Body of pancreas (tissue), 4 donors: ENCODE results near the gene ABCC6.

Experiments
- POLR2A ChIP-seq, 3 donors: fragments of 450-650 bp; IDR thresholded peaks; one replicate each; pipeline ENCODE4 v1.6.1; 2016; ENCODE audit warnings: antibody characterized with exemption in 3 of 3, mild to moderate bottlenecking in 2 of 3
- TF ChIP-seq, protein P1 (sequence below), 7 experiments: fragments of 450-650 bp in 4 of 7; fragments of 200-600 bp in 3 of 7; sonication (generic) in 3 of 7; IDR thresholded peaks; one replicate each; pipeline ENCODE4 v1.5.1; 2016 to 2019; ENCODE audit warnings: antibody characterized with exemption in 7 of 7

DNA sequence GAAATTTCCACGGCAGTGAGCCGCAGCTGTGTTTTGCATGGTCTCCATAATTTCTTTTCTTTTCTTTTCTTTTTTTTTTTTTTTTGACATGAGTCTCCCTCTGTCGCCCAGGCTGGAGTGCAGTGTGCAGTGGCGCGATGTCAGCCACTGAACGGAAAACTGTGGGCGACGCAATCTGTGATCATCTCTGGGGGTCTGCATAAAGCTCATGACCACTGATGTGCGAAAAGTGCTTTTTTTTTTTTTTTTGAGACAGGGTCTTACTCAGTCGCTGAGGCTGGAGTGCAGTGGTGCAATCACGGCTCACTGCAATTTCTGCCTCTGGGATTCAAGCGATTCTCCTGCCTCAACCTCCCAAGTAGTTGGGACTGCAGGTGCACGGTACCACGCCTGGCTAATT lies 117.6 kb downstream of the ABCC6 start:
- TF ChIP-seq POLR2A (IDR thresholded peaks at IDR 0.05): no peak
- TF ChIP-seq, protein P1, sequence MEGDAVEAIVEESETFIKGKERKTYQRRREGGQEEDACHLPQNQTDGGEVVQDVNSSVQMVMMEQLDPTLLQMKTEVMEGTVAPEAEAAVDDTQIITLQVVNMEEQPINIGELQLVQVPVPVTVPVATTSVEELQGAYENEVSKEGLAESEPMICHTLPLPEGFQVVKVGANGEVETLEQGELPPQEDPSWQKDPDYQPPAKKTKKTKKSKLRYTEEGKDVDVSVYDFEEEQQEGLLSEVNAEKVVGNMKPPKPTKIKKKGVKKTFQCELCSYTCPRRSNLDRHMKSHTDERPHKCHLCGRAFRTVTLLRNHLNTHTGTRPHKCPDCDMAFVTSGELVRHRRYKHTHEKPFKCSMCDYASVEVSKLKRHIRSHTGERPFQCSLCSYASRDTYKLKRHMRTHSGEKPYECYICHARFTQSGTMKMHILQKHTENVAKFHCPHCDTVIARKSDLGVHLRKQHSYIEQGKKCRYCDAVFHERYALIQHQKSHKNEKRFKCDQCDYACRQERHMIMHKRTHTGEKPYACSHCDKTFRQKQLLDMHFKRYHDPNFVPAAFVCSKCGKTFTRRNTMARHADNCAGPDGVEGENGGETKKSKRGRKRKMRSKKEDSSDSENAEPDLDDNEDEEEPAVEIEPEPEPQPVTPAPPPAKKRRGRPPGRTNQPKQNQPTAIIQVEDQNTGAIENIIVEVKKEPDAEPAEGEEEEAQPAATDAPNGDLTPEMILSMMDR (IDR thresholded peaks at IDR 0.05): no peak
